Measurements from ENCODE around the gene AREL1. TPM values are rescaled to one million over a fixed set of nuclear protein-coding genes. Genes with fewer than 3 reads are reported as not detected.

AREL1 gene
- total RNA-seq, 1 experiment from 2014 or later: 45.9 TPM

GRCh38 chr14:74754157-74754556 lies 41.3 kb upstream of the AREL1 start:
- H3K4me1 ChIP-seq (ENCODE audit: control insufficient read depth in 1 of 2, insufficient read depth in 2 of 2, low read length in 2 of 2): no peaks in the 10 kb centered on the region
- no peaks in the 10 kb centered on the region for H3K79me2 ChIP-seq (ENCODE audit: insufficient read depth, low read length)
- no peaks in the 10 kb centered on the region for H3K36me3 ChIP-seq (ENCODE audit: control insufficient read depth in 1 of 2, insufficient read depth in 2 of 2, low read length in 2 of 2)
- no peak overlapping the region for H3K4me3 ChIP-seq (replicated peaks in 1 of 2; ENCODE audit: low read depth in 1 of 2, low read length in 2 of 2)
- H3K27ac ChIP-seq (ENCODE audit: low read depth, low read length): no peak overlapping the region
- ChIA-PET CTCF (no interaction called here), POLR2A (interaction anchor here (1.1 kb wide), 1 partner anchor 9 kb away, joined by 5 read pairs; the partner anchor contains the start of gene YLPM1), RAD21 (ENCODE audit: low non-redundant PET in 1 of 2, low total read pairs in 2 of 2, uncharacterized antibody in 2 of 2, unreplicated experiment in 2 of 2) (no interaction called here)
- DNase-seq (ENCODE audit: low read depth, low spot score) (no peak), ATAC-seq (no peak)
- no TSS peak for BruUV-seq (replicated peaks)
- no peaks in the 10 kb centered on the region for H3K9me3 ChIP-seq (ENCODE audit: control insufficient read depth in 1 of 2, insufficient read depth in 1 of 2, low read depth in 1 of 2, low read length in 2 of 2)
- no peak overlapping the region for H2AFZ ChIP-seq (ENCODE audit: low read depth, low read length, poor library complexity, severe bottlenecking)
- no peak overlapping the region for H3K9ac ChIP-seq (ENCODE audit: low read length)
- H4K20me1 ChIP-seq (ENCODE audit: insufficient read depth): no peaks in the 10 kb centered on the region
- H3K27me3 ChIP-seq (ENCODE audit: insufficient read depth, low read length): no peaks in the 10 kb centered on the region
- no peak overlapping the region for H3K4me2 ChIP-seq (ENCODE audit: low read length)
- intact Hi-C loops (cut with micrococcal nuclease): no loop called here
- H3K9me2 ChIP-seq (ENCODE audit: insufficient read depth): no peaks in the 10 kb centered on the region
- TF ChIP-seq, protein P1, sequence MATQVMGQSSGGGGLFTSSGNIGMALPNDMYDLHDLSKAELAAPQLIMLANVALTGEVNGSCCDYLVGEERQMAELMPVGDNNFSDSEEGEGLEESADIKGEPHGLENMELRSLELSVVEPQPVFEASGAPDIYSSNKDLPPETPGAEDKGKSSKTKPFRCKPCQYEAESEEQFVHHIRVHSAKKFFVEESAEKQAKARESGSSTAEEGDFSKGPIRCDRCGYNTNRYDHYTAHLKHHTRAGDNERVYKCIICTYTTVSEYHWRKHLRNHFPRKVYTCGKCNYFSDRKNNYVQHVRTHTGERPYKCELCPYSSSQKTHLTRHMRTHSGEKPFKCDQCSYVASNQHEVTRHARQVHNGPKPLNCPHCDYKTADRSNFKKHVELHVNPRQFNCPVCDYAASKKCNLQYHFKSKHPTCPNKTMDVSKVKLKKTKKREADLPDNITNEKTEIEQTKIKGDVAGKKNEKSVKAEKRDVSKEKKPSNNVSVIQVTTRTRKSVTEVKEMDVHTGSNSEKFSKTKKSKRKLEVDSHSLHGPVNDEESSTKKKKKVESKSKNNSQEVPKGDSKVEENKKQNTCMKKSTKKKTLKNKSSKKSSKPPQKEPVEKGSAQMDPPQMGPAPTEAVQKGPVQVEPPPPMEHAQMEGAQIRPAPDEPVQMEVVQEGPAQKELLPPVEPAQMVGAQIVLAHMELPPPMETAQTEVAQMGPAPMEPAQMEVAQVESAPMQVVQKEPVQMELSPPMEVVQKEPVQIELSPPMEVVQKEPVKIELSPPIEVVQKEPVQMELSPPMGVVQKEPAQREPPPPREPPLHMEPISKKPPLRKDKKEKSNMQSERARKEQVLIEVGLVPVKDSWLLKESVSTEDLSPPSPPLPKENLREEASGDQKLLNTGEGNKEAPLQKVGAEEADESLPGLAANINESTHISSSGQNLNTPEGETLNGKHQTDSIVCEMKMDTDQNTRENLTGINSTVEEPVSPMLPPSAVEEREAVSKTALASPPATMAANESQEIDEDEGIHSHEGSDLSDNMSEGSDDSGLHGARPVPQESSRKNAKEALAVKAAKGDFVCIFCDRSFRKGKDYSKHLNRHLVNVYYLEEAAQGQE (IDR thresholded peaks at IDR 0.05; ENCODE audit: low read depth): no peak
- TF ChIP-seq RAD21 (IDR thresholded peaks at IDR 0.05; ENCODE audit: low read depth): no peak
- TF ChIP-seq, protein P2, sequence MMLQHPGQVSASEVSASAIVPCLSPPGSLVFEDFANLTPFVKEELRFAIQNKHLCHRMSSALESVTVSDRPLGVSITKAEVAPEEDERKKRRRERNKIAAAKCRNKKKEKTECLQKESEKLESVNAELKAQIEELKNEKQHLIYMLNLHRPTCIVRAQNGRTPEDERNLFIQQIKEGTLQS (IDR thresholded peaks at IDR 0.05): no peak
- TF ChIP-seq POLR2AphosphoS5 (IDR thresholded peaks at IDR 0.05; ENCODE audit: low read depth, low read length): no peak
- no peak for TF ChIP-seq ZBTB33 (IDR thresholded peaks at IDR 0.05; ENCODE audit: extremely low read depth, insufficient replicate concordance, low read length)
- TF ChIP-seq POLR2A (IDR thresholded peaks at IDR 0.05; ENCODE audit: borderline replicate concordance, extremely low read depth, insufficient read depth, insufficient read length): no peak
- TF ChIP-seq JUND (IDR thresholded peaks at IDR 0.05): no peak
- no peak for TF ChIP-seq SIN3A (IDR thresholded peaks at IDR 0.05; ENCODE audit: low read depth)
- TF ChIP-seq ELF1 (IDR thresholded peaks at IDR 0.05; ENCODE audit: borderline replicate concordance, low read depth): no peak
- TF ChIP-seq ZFX (IDR thresholded peaks at IDR 0.05): no peak
- no peak for TF ChIP-seq FOSL1 (IDR thresholded peaks at IDR 0.05; ENCODE audit: low read depth)
- TF ChIP-seq EZH2phosphoT487 (IDR thresholded peaks at IDR 0.05; ENCODE audit: borderline replicate concordance): no peak
- TF ChIP-seq CTCF (IDR thresholded peaks at IDR 0.05 in 2 of 3, conservative IDR thresholded peaks at IDR 0.05 in 1 of 3; ENCODE audit: borderline replicate concordance in 1 of 3, insufficient read depth in 1 of 3, low read depth in 2 of 3, low read length in 2 of 3): no peak
- TF ChIP-seq CEBPB (IDR thresholded peaks at IDR 0.05; ENCODE audit: low read depth): no peak
- TF ChIP-seq EGR1 (IDR thresholded peaks at IDR 0.05; ENCODE audit: low read depth): no peak
- no peak for TF ChIP-seq MAX (IDR thresholded peaks at IDR 0.05)
- TF ChIP-seq SRF (IDR thresholded peaks at IDR 0.05; ENCODE audit: low read depth): no peak
- no peak for TF ChIP-seq ZNF274 (IDR thresholded peaks at IDR 0.05; ENCODE audit: low read depth, low read length)
- TF ChIP-seq TCF7L2 (IDR thresholded peaks at IDR 0.05; ENCODE audit: borderline replicate concordance, extremely low read depth, insufficient read depth, insufficient read length): no peak
- TF ChIP-seq SP1 (IDR thresholded peaks at IDR 0.05; ENCODE audit: low read depth): no peak
